Heart right ventricle (tissue), 16 donors: Measurements from ENCODE around the gene LOXL3. TPM values are rescaled to one million over a fixed set of nuclear protein-coding genes. Genes with fewer than 3 reads are reported as not detected.

ENCODE experiments used
- ATAC-seq, 8 donors: fragments of 200-7000 bp; cut with Tn5 transposase; one replicate each; pipeline ENCODE4 v1.9.1; 2020; ENCODE audit warnings: mild to moderate bottlenecking in 8 of 8, moderate library complexity in 8 of 8, moderate number of reproducible peaks in 1 of 8
- DNase-seq, 2 donors: peaks; one replicate each; pipeline ENCODE4 v3.0.0-alpha.2; 2020
- H3K27ac ChIP-seq, 10 donors: fragments of 200-600 bp; sonication (generic) in 2 of 10; one replicate each; pipeline versions ENCODE4 v1.5.0 to v1.8.0; 2020 to 2022; ENCODE audit warnings: mild to moderate bottlenecking in 3 of 10
- H3K27me3 ChIP-seq, 7 donors: fragments of 200-600 bp; one replicate each; pipeline ENCODE4 v1.8.0; 2021 to 2022; ENCODE audit warnings: mild to moderate bottlenecking in 2 of 7
- H3K36me3 ChIP-seq, 9 donors: fragments of 200-600 bp; sonication (generic) in 1 of 9; one replicate each; pipeline versions ENCODE4 v1.5.0 to v1.8.0; 2020 to 2022; ENCODE audit warnings: mild to moderate bottlenecking in 2 of 9
- H3K4me1 ChIP-seq, 9 donors: fragments of 200-600 bp; sonication (generic) in 1 of 9; one replicate each; pipeline versions ENCODE4 v1.5.0 to v1.8.0; 2020 to 2022; ENCODE audit warnings: mild to moderate bottlenecking in 4 of 9
- H3K4me3 ChIP-seq, 10 donors: fragments of 200-600 bp; sonication (generic) in 2 of 10; one replicate each; pipeline versions ENCODE4 v1.5.0 to v1.8.0; 2020 to 2022; ENCODE audit warnings: mild to moderate bottlenecking in 7 of 10, moderate library complexity in 2 of 10
- H3K9me3 ChIP-seq, 11 donors: fragments of 200-600 bp in 10 of 11; sonication (generic) in 2 of 11; one replicate each; pipeline versions ENCODE4 v1.5.0 to v1.8.0; 2013 to 2022; ENCODE audit warnings: mild to moderate bottlenecking in 2 of 11, control low read depth in 1 of 11, moderate library complexity in 1 of 11
- CTCF ChIP-seq, 9 donors: fragments of 200-600 bp; sonication (generic) in 2 of 9; IDR thresholded peaks; one replicate each; pipeline versions ENCODE4 v1.5.0 to v1.8.0; 2021 to 2022; ENCODE audit warnings: antibody characterized with exemption in 9 of 9, mild to moderate bottlenecking in 5 of 9, moderate library complexity in 1 of 9
- WGBS, 2 donors: extraction: QIAGEN DNeasy Blood & Tissue Kit; methylation state at CpG; one replicate each; pipeline ENCODE4 v1.1.7; 2013; ENCODE audit warnings: inconsistent platforms in 1 of 2; 5-methylcytosine and 5-hydroxymethylcytosine counted together
- intact Hi-C, 10 donors: fragments of 100-400 bp; cut with DNase I; formaldehyde crosslinking; loops; one replicate each; pipeline versions ENCODE4 v1.11.1 to v1.14.2; 2022
- polyA plus RNA-seq, 2 donors: library from polyadenylated mRNA; stranded (reverse); fragments of 200-250 nt; gene quantifications; one replicate each; pipeline ENCODE4 v1.2.3, GENCODE V29; 2013
- total RNA-seq, 10 donors: library from RNA; stranded (reverse); fragmentation: NEBNext Ultra II Directional in 3 of 10; extraction: Animal tissue kit (Norgen Biotek cat#: 25700) in 3 of 10; gene quantifications; one replicate each; pipeline versions ENCODE4 v1.2.1 to v1.2.4, GENCODE V29; 2021 to 2023
- donor health status: Arrhythmogenic right ventricular cardiomyopathy.
- donor health status: ischemic (EF 13 %, LVEDD 7.1; RV severe dilation, severe dysfunction).
- donor health status: healthy with polysubstance abuse.
- donor health status: DM: no; HTN: yes; CAD: no.
- donor health status: DM: no; HTN: no; CAD: no.
- donor health status: ischemic (EF 25% LVEDD 6.9; RV normal size, moderate dysfunction).
- donor health status: ischemic (EF 25% LVEDD 5.7; RV mildly dilated, moderate dysfunction).
- donor health status: healthy.
- donor health status: DM: yes; HTN: yes; CAD: no.
- donor health status: Ischemic cardiomyopathy.
- donor health status: ischemic (EF 35%, LVEDD 5.7; RV mildly dilated, moderate dysfunction).
- donor health status: nonischemic (EF 11% LVEDD 7.7; RV severe dilation, severe dysfunction).
- donor health status: DM: yes; HTN: yes; CAD: no.
- donor health status: PGD.
- donor health status: ischemic (EF 29% LVEDD 5.4; RV normal size, mild dysfunction).
- donor health status: nonischemic (EF 23%, LVEDD 6.1; RV moderate dilation, normal function).

The LOXL3 gene
- total and polyA plus RNA-seq, 12 donors: 1.2 to 9.2 (median 2.6) TPM

- peak overlapping the region in 8 of 10 donors; percentile 22 to 57 (median 38) for H3K4me3 ChIP-seq
- peaks cover 11 to 42% (median 35%) of the 10 kb centered on the region in 9 donors for H3K4me1 ChIP-seq
- no peak for TF ChIP-seq CTCF (IDR thresholded peaks at IDR 0.05)
- 2 to 4% methylated on average over 61 of the region's 61 CpGs for WGBS, 2 donors
- DNase-seq: peak in 1 of 2 donors; percentile 37
- H3K27me3 ChIP-seq: peaks cover 9 to 64% (median 62%) of the 10 kb centered on the region in 7 donors
- intact Hi-C loops: no loop called here
- no peak overlapping the region for H3K27ac ChIP-seq
- peak in 5 of 8 donors; percentile 7 to 22 (median 16) for ATAC-seq
- H3K9me3 ChIP-seq: no peaks in the 10 kb centered on the region
- peaks cover 0 to 19% (median 9%) of the 10 kb centered on the region in 9 donors for H3K36me3 ChIP-seq
Measured at GRCh38 chr2:74497777-74498499, 55.8 kb downstream of the LOXL3 start.

GRCh38 chr2:74496997-74497776 lies 56.6 kb downstream of the LOXL3 start:
- Histone ChIP-seq H3K27me3 (peaks cover 9 to 56% (median 55%) of the 10 kb centered on the region in 7 donors), H3K4me3 (peak overlapping the region in 7 of 10 donors; percentile 22 to 57 (median 40)), H3K4me1 (peaks cover 11 to 34% (median 29%) of the 10 kb centered on the region in 9 donors), H3K27ac (no peak overlapping the region), H3K9me3 (no peaks in the 10 kb centered on the region), H3K36me3 (peaks cover 0 to 27% (median 15%) of the 10 kb centered on the region in 9 donors)
- ATAC-seq (peak in 1 of 8 donors; percentile 3), DNase-seq (no peak)
- intact Hi-C loops: no loop called here
- TF ChIP-seq CTCF (IDR thresholded peaks at IDR 0.05): no peak
- 41 to 42% methylated on average over 19 of the region's 19 CpGs for WGBS, 2 donors

GRCh38 chr2:74495440-74495839 lies 58.3 kb downstream of the LOXL3 start:
- peaks cover 9 to 41% (median 39%) of the 10 kb centered on the region in 7 donors for H3K27me3 ChIP-seq
- peaks cover 0 to 44% (median 30%) of the 10 kb centered on the region in 9 donors for H3K36me3 ChIP-seq
- 89 to 90% methylated on average over 1 of the region's 1 CpG for WGBS, 2 donors
- no peak for TF ChIP-seq CTCF (IDR thresholded peaks at IDR 0.05)
- intact Hi-C loops: no loop called here
- no peaks in the 10 kb centered on the region for H3K9me3 ChIP-seq
- ATAC-seq (no peak), DNase-seq (no peak)
- no peak overlapping the region for H3K27ac ChIP-seq
- peaks cover 11 to 31% (median 26%) of the 10 kb centered on the region in 9 donors for H3K4me1 ChIP-seq
- no peak overlapping the region for H3K4me3 ChIP-seq

- Histone ChIP-seq H3K4me1 (peaks cover 8 to 14% (median 12%) of the 10 kb centered on the region in 9 donors), H3K27me3 (peaks cover 4 to 22% (median 20%) of the 10 kb centered on the region in 7 donors), H3K36me3 (peaks cover 0 to 61% (median 33%) of the 10 kb centered on the region in 9 donors), H3K27ac (no peak overlapping the region), H3K9me3 (no peaks in the 10 kb centered on the region), H3K4me3 (no peak overlapping the region)
- ATAC-seq (no peak), DNase-seq (no peak)
- intact Hi-C loops: no loop called here
- no peak for TF ChIP-seq CTCF (IDR thresholded peaks at IDR 0.05)
- 90 to 93% methylated on average over 3 of the region's 3 CpGs for WGBS, 2 donors
Measured at GRCh38 chr2:74493546-74493945, 60.2 kb downstream of the LOXL3 start.
